HG03469 (cell line): ENCODE data around the gene SSU72.
A peak's percentile ranks its signal among the peaks of the same experiment; 100 is the strongest.
"Not testable (repeated sequence)": the region's sequence is repeated elsewhere in the genome, so short reads cannot be mapped to it uniquely, and the experiment has no call there.

Source experiments
- ATAC-seq: cut with Tn5 transposase; IDR thresholded peaks from one replicate; pipeline ENCODE4 v1.9.1; 2021; ENCODE audit warnings: mild to moderate bottlenecking, moderate library complexity, moderate number of reproducible peaks; ENCODE audit not compliant: unreplicated experiment

SSU72 gene

DNA sequence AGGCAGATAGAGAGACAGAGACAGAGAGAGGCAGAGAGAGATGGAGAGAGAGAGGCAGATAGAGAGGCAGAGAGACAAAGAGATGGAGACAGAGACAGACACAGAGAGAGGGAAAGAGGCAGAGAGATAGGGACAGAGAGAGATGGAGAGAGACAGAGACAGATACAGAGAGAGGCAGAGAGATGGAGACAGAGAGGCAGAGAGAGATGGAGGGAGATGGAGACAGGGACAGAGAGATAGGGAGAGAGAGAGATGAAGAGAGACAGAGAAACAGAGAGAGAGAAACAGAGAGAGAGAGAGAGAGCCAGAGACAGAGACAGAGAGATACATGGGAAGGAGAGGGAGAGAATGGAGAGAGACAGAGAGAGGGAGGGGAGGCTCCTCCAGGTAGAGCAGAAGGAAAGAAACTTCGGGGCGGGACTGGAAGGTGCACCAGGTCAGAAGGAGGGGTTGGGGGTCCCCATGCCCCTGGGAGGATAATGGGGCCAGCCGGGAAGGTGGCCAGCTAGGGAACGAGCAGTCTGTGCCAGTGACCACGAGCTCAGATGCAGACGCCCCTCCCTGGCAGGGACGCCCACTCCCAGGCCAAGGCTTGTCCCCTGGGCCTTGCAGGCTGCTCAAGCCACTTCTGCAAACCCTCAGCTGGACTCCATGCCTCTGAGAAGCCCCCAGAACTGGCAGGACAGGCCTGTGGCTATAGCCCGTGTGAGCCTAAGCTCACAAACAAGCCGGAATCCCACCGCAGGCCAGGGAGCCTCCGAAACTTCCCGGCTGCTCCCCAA is 22.0 kb upstream of the SSU72 start:
- no peak for ATAC-seq

DNA sequence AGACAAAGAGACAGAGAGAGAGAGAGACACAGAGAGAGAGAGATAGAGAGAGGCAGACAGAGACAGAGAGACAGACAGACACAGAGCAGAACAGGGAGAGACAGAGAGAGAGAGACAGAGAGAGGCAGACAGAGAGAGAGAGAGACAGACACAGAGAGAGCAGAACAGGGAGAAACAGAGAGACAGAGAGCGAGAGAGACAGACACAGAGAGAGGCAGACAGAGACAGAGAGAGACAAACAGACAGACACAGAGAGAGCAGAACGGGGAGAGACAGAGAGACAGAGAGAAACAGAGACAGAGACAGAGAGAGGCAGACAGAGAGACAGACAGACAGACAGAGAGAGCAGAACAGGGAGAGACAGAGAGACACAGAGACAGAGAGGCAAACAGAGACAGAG is 20.7 kb upstream of the SSU72 start:
- ATAC-seq = not testable (repeated sequence)

DNA sequence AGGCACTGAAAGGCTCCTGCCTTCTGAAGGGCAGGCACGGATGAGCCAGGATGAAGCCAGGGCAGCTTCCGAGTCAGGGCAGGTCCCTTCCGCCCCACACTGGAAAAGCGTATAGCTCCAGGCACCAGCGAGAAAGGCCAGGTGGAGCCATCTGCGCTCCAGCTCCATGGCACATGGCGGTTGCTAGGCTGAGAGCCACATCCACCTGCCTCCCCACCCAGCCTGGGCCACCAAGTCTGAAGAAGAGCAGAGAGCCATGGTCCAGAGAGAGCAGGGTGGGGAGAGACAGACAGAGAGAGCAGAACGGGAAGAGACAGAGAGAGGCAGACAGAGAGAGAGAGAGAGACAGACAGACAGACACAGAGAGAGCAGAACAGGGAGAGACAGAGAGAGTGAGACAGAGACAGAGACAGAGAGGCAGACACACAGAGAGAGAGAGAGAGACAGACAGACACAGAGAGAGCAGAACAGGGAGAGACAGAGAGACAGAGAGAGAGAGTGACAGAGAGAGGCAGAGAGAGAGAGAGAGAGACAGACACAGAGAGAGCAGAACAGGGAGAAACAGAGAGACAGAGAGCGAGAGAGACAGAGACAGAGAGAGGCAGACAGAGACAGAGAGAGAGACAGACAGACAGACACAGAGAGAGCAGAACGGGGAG is 20.1 kb upstream of the SSU72 start:
- no peak for ATAC-seq

DNA sequence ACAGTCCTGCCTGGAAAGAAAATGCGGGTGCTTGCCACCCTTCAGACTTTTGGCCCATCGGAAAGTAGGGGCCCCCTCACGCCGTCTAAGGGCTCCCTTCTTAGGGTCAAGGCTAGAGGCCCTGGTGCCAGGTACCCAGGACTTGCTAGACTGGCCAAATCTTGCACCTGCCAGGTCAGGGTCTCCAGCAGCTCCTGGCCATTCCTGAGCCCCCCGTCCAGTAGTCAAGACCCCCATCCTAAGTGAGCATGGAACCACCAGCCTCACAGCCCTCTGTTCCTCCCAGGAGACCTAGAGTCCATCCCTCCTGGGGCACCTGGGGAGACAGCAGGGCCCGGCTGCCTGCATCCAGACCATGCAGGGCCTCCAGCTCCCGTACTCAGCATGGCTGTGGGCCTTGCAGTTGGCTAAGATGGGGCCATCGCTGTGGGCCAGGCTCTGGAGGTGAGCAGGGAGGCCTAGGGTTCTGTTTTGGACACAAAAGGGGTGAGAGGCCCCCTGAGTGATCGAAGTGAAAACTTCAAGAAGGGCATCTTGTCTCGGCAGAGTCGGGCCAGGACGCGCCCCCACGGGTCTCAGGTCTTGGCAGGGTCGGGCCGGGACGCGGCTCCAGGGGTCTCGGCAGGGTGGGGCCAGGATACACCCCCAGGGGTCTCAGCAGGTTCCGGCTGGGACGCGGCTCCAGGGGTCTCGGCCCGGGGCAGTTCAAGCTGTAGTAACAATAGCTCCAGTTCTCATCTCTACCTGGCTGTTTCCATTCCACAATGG is 19.4 kb upstream of the SSU72 start:
- ATAC-seq = no peak

DNA sequence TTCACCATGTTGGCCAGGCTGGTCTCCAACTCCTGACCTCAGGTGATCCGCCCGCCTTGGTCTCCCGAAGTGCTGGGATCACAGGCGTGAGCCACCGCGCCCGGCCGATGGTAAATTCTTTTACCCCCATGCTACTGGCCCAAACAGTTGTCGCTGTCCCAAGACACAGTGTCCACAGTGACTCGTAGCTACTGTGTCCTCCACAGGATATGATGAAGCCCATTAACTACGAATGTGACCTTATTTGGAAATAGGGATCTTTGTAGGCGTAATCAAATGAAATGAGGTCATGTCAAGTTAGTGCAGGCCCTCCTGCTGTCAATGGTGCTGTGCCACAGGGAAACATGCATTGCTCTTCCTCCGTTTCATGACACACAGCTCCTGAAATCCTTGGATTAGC is 16.8 kb upstream of the SSU72 start:
- no peak for ATAC-seq

DNA sequence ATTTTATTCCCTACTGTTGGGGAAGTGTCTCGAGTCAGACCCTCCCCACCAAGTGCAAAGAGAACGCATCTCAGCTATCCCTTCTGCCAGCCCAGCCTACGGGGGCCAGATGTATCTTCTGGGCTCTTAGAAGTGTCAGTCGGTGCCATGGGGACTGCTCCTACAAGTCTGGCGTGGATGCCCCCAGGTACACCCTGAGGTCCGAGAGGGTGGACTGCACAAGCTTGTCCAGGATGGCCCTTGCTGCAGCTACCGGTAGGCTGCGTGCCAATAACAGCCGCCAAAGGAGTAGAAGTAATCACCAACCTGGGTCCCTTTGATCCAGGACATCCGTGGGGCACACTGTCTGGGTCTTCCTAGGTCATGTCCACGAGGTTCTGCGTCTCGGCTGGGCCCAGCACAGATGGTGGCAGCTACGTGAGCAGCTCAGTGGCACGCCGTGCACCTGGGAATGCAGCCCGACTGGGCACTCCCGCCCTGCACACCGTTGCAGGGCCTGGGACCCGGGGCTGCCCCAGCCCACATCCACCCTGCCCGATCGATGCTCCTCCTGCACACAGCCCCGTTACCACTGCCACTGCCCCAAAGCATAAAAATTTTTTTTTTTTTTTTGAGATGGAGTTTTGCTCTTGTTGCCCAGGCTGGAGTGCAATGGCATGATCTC is 8.8 kb upstream of the SSU72 start:
- no peak for ATAC-seq

DNA sequence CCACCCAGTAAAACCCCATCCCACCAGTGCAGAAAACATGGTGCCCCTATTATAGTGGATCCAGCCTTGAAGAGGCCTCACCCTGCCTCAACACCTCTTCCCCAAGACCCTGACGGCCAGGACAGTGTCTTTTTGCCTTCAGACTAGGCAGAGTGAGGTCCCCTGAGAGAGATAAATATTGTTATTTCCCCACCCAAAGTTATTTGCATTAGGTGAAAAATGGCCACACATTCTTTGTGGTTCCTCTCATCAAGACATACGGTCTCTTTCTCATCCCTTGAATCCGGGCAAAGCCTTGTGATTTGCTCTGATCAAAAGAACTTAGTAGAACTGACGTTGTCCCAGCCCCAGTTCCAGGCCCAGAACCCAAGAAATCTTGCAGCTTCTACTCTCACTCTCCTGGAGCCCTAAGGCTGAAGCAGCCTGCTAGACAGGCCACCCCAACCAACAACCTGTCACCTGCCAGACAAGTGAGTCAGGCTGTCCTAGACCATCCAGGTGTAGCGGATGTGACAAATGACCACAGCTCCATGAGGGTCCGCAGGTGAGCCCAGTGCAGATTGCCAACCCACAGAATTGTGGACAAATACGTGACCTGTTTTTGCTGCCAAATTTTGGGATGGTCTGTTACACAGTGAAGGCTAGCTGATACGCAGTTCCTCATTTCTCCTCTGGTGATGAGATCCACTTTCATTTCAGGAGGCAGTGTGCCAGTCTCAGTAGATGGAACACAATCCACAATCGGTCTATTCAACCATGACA is 8.1 kb upstream of the SSU72 start:
- no peak for ATAC-seq

DNA sequence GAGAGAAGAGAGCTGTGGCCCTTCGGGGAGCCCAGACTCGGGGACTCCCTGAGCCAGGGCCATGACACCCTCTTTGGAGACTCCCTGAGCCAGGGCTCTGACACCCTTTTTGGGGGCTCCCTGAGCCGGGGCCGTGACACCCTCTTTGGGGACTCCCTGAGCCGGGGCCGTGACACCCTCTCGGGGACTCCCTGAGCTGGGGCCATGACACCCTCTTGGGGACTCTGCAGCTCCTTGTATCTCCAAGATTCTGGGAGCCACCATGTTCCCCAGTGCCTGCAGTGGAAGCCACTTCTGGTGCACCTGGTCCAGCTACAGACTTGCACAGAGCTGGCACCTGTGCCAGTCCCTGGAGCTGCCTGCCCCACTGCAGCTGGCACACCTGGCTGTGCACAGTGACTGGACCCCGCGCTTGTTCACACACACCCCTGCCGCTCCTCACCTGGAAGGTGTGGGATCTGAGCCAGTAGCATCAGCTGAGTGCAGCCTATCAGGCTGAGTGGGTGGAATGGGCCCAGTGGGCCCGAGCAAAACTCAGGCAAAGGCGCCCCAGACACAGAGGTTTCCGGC is 3.8 kb upstream of the SSU72 start:
- ATAC-seq = no peak

DNA sequence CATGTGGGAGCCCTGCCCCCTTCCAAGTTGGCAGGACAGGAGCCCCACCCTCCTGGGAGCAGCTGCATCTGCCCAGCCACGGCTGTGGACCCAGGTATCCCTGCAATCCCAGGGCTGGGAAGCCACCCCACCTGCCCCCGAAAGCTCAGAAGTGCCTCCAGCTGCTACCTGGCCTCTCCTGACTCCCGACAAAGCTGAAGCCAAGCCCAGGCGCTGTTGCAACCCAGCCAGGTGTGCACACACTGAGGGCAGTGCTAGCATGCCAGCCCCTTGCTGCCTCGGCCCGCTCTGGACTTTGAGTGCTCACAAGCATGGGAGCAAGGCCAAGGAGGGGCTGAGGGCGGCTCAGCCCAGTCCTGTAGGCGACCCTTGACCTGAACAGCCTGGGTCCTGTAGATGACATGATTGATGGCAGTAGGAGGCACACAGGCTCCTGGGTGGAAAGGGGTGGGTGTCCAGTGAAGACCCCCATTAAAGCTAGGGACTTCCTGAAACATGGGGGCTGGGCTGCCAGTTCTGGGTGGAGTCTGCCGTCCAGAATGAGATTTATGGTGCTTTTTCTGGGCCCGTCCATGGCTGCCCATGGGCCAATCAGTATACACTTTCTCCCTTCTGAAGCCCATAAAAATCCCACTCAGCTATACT is 2.8 kb upstream of the SSU72 start:
- ATAC-seq = no peak

DNA sequence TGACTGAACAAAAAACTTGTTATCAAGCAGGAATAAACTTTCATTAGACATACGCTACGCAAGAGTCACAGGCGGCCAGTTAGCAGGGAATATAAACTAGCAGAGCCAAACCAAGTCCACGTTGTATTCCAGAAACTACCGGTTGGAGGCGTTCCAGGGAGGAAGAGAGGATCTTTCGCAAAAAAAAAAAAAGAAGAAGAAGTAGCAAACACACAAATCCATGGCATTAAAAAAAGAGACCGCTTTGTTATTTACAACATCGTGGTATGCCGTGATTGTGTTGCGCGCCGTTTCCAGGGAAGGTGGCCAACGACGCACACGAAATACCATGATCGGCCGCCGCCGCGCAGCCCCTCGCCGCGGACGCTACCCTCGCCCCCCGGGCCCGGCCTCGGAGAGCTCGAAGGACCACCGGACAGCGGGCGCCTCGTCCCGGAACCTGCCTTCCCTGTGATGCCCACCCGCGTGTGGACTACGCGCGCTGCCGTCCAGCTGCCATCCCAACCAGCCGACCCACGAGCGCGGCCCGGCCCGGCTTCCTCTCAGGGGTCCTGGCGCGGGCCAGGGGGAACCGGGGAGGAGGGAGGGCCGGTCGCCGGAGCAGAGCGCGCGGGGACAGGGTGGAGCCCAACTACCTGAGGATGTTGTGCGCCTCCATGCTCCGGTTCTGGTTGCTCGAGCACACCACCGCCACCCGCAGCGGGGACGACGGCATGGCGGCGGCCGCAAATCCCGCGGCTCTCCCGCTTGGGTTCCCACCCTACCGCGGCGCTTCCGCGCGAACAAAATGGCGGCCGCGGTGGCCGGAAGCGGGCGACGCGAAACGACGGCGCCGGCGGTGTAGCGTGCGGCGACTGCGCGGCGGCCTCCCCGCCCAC is 581 bp downstream of the SSU72 start:
- peak; percentile 38 for ATAC-seq

DNA sequence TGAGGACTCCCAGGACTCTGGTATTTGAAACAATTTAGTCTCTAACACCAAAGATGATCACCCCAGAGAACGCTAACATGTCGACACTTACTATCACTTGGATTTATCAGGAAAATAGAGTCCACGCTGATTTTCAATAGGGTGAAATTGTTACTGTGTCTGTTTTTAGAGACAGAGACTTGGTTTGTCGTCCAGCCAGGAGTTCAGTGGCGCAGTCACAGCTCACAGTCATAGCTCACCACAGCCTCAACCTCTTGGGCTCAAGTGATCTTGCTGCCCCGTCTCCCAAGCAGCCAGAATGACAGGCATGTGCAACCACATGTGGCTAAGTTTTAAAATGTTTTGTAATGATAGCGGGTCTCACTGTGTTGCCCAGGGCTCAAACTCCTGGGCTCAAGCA is 5.3 kb downstream of the SSU72 start:
- ATAC-seq = no peak

DNA sequence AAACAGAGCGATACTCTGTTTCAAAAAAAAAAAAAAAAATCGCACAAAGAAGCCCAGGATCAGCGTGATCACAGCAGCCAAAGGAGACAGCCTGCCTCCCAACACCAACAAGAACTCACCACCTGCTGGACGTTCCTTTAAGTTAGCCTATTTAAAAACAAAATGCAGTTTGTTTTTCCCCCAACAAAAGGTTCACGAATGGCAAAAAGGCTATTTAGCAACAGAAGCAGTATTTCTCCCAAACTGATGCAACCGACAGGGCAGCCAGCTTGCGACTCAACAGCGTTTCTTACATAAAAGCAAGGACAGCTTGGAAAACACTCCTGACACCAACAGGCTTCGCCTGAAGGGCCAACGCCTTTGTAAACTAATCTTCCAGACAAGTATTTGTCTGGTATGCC is 6.8 kb downstream of the SSU72 start:
- no peak for ATAC-seq

DNA sequence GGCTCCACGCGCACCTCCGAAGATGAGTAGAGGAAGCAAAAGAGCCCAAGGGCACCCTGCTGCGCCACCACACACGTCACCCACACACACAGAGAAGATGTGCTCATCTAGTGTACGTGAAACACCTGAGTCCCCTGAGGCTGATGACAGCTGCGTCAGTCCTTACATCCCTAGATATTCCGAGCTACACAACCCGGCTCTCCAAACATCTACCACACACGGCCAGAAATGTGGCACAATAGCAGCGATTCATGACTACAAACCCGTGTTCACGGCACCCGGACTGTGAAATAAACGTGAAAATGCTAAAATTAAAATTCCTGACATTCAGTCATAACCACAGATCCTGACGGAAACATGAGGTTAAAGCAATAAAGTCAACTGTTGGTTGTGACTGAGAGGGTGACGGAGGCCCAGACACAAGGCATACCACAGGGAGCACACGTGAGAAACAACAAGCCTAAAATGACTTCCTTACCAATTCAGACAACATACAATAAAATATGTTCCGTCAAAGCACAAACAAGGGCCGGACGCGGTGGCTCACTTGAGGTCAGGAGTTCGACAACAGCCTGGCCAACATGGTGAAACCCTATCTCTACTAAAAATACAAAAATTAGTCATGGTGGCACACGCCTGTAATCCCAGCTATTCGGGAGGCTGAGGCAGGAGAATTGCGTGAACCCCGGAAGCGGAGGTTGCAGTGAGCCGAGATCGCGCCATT is 7.3 kb downstream of the SSU72 start:
- no peak for ATAC-seq

DNA sequence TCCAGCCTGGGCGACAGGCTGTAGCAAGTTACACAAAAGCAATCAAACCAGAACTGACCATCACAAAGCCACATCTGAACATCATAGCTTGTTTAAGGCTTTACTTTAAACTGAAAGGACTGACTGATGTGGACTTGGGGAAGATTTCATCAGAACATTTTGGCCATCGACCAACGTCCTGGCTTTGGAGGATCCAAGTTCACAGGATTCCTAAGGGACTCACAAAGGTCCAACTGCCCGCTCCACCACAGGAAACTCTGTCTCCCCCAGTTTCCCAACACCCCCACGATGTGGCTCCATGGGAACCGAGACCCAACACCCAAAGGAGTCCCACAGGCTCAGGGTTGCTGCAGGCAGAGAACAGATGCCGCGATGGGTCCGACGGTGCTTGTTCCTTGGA is 9.3 kb downstream of the SSU72 start:
- ATAC-seq = no peak

DNA sequence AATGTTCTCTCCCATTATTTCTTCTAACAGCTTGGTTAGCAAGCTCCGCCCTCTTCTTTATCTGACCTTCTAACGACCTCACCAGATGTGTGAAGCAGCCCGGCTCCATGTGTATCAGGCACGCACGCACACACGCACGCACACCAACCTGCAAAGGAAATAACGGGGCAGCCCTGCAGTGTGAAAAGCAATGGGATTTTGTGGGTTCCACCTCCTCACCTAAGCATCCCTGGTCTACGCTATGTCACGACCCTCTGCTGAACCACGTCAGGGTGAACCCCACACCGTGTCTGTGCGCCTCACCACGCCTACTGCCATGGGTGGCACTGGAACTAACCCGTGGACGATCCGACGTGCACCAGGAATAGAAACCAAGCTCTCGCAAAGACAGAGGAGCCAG is 10.4 kb downstream of the SSU72 start:
- ATAC-seq = no peak

DNA sequence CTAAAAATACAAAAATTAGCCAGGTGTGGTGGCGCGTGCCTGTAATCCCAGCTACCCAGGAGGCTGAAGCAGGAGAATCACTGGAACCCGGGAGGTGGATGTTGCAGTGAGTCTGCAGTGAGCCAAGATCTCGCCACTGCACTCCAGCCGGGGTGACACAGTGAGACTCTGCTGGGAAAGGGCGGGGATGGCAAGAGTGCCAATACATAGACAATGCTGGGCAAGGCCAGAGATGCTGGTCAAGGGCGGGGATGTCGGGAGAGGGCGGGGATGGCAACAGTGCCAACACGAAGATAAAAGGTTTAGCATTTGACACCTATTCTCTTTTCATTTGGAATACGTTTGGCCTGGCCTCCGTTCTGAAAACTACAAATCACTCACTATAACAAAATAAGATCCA is 11.0 kb downstream of the SSU72 start:
- no peak for ATAC-seq

DNA sequence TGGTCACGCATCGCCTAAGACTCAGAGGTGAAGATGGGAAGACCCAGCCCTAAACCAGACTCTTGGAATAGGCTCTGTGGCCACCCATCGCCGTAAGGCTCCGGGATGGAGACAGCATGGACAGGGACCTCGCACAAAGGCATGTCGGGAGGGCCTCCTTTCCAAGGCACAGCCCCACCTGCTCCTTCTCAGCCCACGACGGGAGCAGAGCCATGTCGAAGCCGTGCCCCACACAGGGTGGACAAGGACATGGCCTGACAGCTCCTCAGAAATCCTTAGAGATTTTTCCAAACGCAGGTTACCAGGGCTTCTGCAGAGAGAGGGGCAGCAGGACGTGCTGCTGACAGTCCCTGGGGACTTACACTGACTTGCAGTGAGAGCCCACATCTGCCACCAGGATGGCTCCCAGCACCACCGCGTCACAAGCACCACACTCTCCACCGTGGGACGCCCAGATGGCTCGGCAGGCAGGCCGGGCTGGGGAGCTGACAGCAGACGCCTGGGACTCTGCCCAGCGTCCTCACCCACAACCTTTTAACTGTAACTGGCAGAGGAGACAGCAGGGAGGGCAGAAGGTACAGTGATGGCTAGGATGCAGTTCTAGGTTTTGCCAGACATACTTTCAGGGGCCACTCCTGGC is 12.0 kb downstream of the SSU72 start:
- no peak for ATAC-seq
